Kidney (tissue), 14 donors: ENCODE data around the gene PLA2R1. TPM values are rescaled to one million over a fixed set of nuclear protein-coding genes. Genes with fewer than 3 reads are reported as not detected.

Experiments used
- DNase-seq, 5 donors: peaks; one replicate each; pipeline ENCODE4 v3.0.0-alpha.2; 2013 to 2020
- FAIRE-seq: peaks from 2 replicates; lab custom pipeline; 2012; peaks lifted over from hg19 to GRCh38; lab: Jason Lieb, UNC
- H3K27ac ChIP-seq, 2 donors: one replicate each; pipeline ENCODE4 v1.7.0; 2013; ENCODE audit warnings: low read depth in 2 of 2, low read length in 2 of 2, inconsistent platforms in 1 of 2
- H3K27me3 ChIP-seq: one replicate; pipeline ENCODE4 v1.7.1; 2013; ENCODE audit warnings: low read length, inconsistent platforms; ENCODE audit not compliant: control insufficient read depth, insufficient read depth
- H3K36me3 ChIP-seq, 3 donors: one replicate each; pipeline versions ENCODE4 v1.7.0 to v1.7.1; 2013; ENCODE audit warnings: low read length in 3 of 3, control low read depth in 1 of 3, inconsistent platforms in 1 of 3; ENCODE audit not compliant: insufficient read depth in 3 of 3, control insufficient read depth in 2 of 3
- H3K4me1 ChIP-seq, 3 donors: one replicate each; pipeline versions ENCODE4 v1.7.0 to v1.7.1; 2013; ENCODE audit warnings: low read length in 3 of 3, inconsistent platforms in 1 of 3, low read depth in 1 of 3; ENCODE audit not compliant: control insufficient read depth in 2 of 3, insufficient read depth in 2 of 3
- H3K4me3 ChIP-seq, 3 donors: one replicate each; pipeline versions ENCODE4 v1.7.0 to v1.8.1; 2013; ENCODE audit warnings: low read length in 3 of 3, control low read depth in 1 of 3, inconsistent platforms in 1 of 3
- H3K9ac ChIP-seq, 3 donors: one replicate each; pipeline versions ENCODE4 v1.7.0 to v1.7.1; 2013; ENCODE audit warnings: low read length in 3 of 3, control low read depth in 1 of 3, inconsistent platforms in 1 of 3
- H3K9me3 ChIP-seq, 3 donors: one replicate each; pipeline versions ENCODE4 v1.7.0 to v1.7.1; 2013; ENCODE audit warnings: low read length in 3 of 3, control low read depth in 1 of 3, inconsistent platforms in 1 of 3; ENCODE audit not compliant: control insufficient read depth in 2 of 3, insufficient read depth in 1 of 3
- CTCF ChIP-seq: IDR thresholded peaks from 3 replicates; pipeline ENCODE4 v1.5.1; 2012; ENCODE audit warnings: mild to moderate bottlenecking, moderate library complexity, borderline replicate concordance; ENCODE audit not compliant: insufficient read depth; ENCODE audit errors: extremely low read depth
- intact Hi-C: fragments of 100-400 bp; cut with DNase I; formaldehyde crosslinking; loops from one replicate; pipeline ENCODE4 v1.11.1; 2022
- polyA plus RNA-seq: library from polyadenylated mRNA; stranded (reverse); fragments of 350-450 nt; fragmentation: Illumina TruSeq; extraction: RNeasy Lipid Tissue Mini Kit (QIAGEN cat#74804); gene quantifications from one replicate; pipeline ENCODE4 v1.2.3, GENCODE V29; 2014; ENCODE audit warnings: low read depth, low replicate concordance; ENCODE audit not compliant: insufficient read depth
- total RNA-seq: library from RNA; stranded (reverse); fragmentation: NEBNext Ultra II Directional; extraction: Animal tissue kit (Norgen Biotek cat#: 25700); gene quantifications from one replicate; pipeline ENCODE4 v1.2.1, GENCODE V29; 2021
- donor health status: control.
- donor health status: control.
- donor health status: control.
- donor health status: control.
- donor health status: control.
- donor health status: DM: yes; HTN: yes; CAD: no.
- donor health status: Normal renal cell carcinoma (clear cell type).

PLA2R1 gene
- total and polyA plus RNA-seq, 2 donors from 2014 or later: 6.6 to 71.9 TPM

GRCh38 chr2:159942146-159942545, 120.3 kb downstream of the PLA2R1 start:
- intact Hi-C loops: no loop called here
- Histone ChIP-seq H3K9me3 (no peaks in the 10 kb centered on the region), H3K27me3 (no peaks in the 10 kb centered on the region), H3K27ac (no peak overlapping the region), H3K4me3 (no peak overlapping the region), H3K9ac (no peak overlapping the region), H3K36me3 (no peaks in the 10 kb centered on the region), H3K4me1 (peaks cover 0 to 2% (median 0%) of the 10 kb centered on the region in 3 donors)
- FAIRE-seq: no peak
- TF ChIP-seq CTCF: no peak
- peak in 2 of 5 donors; percentile 68 to 85 for DNase-seq

GRCh38 chr2:159941729-159942128, 120.7 kb downstream of the PLA2R1 start:
- no peaks in the 10 kb centered on the region for H3K27me3 ChIP-seq
- no peak for TF ChIP-seq CTCF
- intact Hi-C loops: no loop called here
- FAIRE-seq: no peak
- no peaks in the 10 kb centered on the region for H3K36me3 ChIP-seq
- DNase-seq: no peak
- H3K4me1 ChIP-seq: peaks cover 0 to 2% (median 0%) of the 10 kb centered on the region in 3 donors
- H3K9ac ChIP-seq: no peak overlapping the region
- H3K27ac ChIP-seq: no peak overlapping the region
- H3K4me3 ChIP-seq: no peak overlapping the region
- no peaks in the 10 kb centered on the region for H3K9me3 ChIP-seq

- DNase-seq (peak in 2 of 5 donors; percentile 46 to 65), FAIRE-seq (no peak)
- H3K27ac ChIP-seq: no peak overlapping the region
- H3K9ac ChIP-seq: no peak overlapping the region
- H3K9me3 ChIP-seq: no peaks in the 10 kb centered on the region
- peak; percentile 26 for TF ChIP-seq CTCF
- H3K36me3 ChIP-seq: no peaks in the 10 kb centered on the region
- peaks cover 0 to 2% (median 0%) of the 10 kb centered on the region in 3 donors for H3K4me1 ChIP-seq
- intact Hi-C loops: no loop called here
- H3K27me3 ChIP-seq: no peaks in the 10 kb centered on the region
- H3K4me3 ChIP-seq: no peak overlapping the region
These were observed 122.5 kb downstream of the PLA2R1 start for GRCh38 chr2:159939946-159940345.

GRCh38 chr2:159938395-159938794, 124.0 kb downstream of the PLA2R1 start:
- no peak for FAIRE-seq

More at GRCh38 chr2:159938395-159938794, 124.0 kb downstream of the PLA2R1 start:
- H3K9ac ChIP-seq: no peak overlapping the region
- H3K27me3 ChIP-seq: no peaks in the 10 kb centered on the region
- DNase-seq: no peak
- no peaks in the 10 kb centered on the region for H3K36me3 ChIP-seq
- H3K4me3 ChIP-seq: no peak overlapping the region
- H3K4me1 ChIP-seq: no peaks in the 10 kb centered on the region
- H3K27ac ChIP-seq: no peak overlapping the region
- H3K9me3 ChIP-seq: no peaks in the 10 kb centered on the region
- TF ChIP-seq CTCF: no peak
- intact Hi-C loops: no loop called here
